ENCODE data around the gene ATP6AP1.

ATP6AP1 gene

DNA sequence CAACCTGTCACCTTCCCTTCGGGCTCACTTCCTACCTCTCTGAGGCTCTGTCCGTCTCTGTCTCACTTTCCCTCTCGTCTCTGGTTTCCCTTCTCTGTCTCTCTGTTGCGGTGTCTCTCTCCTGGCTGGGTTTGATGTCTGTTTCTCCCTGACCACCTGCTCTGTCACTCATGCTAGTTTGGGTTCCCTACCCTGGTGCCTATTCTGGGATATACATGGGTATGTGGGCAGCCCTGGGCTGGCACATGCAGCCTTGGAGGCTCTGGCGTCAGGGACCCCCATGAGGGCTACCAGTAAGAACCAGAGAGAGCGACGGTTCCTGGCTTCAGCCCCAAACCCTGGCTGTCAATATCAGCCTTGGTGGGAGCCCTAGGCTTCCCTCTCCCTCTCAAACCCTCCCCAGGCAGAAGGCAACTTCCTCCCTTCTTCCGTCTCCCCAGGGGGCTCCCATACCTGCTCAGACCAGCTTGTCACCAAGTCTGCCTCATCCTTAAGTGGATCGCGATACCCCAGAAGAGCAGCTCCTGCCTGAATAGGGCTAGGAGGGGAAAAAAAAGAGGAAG, 19.7 kb upstream of the ATP6AP1 start:
- no peak overlapping the region for H3K4me2 ChIP-seq (ENCODE audit: low read depth, low read length, poor library complexity, severe bottlenecking)
- no peaks in the 10 kb centered on the region for H3K79me2 ChIP-seq (ENCODE audit: insufficient read depth, low read length)
- no peak overlapping the region for H3K27ac ChIP-seq (ENCODE audit: low read depth, low read length)
- no peak overlapping the region for H2AFZ ChIP-seq (ENCODE audit: low read depth, low read length, severe bottlenecking)
- no peak overlapping the region for H3K9ac ChIP-seq (ENCODE audit: low read length)
- H3K27me3 ChIP-seq (ENCODE audit: low read length): no peaks in the 10 kb centered on the region
- H3K36me3 ChIP-seq (ENCODE audit: low read length): no peaks in the 10 kb centered on the region
- TF ChIP-seq EZH2phosphoT487 (conservative IDR thresholded peaks at IDR 0.05; ENCODE audit: low read length): no peak
- TF ChIP-seq, protein P1, sequence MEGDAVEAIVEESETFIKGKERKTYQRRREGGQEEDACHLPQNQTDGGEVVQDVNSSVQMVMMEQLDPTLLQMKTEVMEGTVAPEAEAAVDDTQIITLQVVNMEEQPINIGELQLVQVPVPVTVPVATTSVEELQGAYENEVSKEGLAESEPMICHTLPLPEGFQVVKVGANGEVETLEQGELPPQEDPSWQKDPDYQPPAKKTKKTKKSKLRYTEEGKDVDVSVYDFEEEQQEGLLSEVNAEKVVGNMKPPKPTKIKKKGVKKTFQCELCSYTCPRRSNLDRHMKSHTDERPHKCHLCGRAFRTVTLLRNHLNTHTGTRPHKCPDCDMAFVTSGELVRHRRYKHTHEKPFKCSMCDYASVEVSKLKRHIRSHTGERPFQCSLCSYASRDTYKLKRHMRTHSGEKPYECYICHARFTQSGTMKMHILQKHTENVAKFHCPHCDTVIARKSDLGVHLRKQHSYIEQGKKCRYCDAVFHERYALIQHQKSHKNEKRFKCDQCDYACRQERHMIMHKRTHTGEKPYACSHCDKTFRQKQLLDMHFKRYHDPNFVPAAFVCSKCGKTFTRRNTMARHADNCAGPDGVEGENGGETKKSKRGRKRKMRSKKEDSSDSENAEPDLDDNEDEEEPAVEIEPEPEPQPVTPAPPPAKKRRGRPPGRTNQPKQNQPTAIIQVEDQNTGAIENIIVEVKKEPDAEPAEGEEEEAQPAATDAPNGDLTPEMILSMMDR (IDR thresholded peaks at IDR 0.05; ENCODE audit: insufficient read depth, low read length, poor library complexity, severe bottlenecking): no peak
- no peaks in the 10 kb centered on the region for H4K20me1 ChIP-seq (ENCODE audit: low read depth, low read length)
- H3K4me3 ChIP-seq (ENCODE audit: insufficient read depth, low read length, poor library complexity, severe bottlenecking): no peak overlapping the region
- no peaks in the 10 kb centered on the region for H3K9me3 ChIP-seq (ENCODE audit: insufficient read depth, low read length)
- 0 out of 2 replicates have a peak, but pooled peaks cover 6% of the 10 kb centered on the region for H3F3A ChIP-seq (ENCODE audit: insufficient read depth)
- H3K9me2 ChIP-seq (replicated peaks; ENCODE audit: insufficient read depth, low read length): no peaks in the 10 kb centered on the region

DNA sequence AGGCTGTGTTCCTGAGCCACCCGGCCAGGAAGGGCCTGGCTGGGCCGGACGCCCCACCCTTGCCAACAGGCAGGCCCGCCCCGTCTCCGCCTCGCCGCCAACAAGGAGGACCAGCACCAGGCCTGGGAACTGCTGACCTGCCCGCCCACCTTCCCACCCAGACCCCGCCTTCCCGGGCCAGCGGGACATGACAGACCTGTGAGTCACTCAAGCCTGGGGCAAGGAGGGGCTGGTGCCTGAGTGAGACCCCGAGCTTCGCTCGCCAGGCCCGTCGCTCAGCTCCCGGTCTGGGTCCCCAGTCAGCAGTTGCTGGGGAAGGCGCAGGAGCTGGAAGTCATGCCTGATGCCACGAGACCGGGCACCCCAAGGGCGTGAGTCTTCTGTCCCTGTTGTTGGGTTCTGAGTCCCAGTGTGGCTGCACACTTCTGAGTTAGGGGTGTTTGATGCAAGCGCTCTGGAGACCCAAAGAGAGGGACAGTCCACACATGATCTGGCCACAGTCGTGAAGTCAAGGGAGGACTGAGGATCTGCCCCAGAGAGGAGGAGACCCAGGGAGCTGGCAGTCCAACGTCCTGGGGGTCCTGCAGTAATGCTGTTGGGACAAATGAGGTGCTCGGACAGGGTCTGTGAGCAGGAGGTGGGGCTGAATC, 19.1 kb upstream of the ATP6AP1 start, which contains the start of gene DNASE1L1:
Gene DNASE1L1 (minus strand): TSS at position 33 of the 650 bp plus-strand sequence. CDS start 3,686 bp downstream, outside the sequence.
- Histone ChIP-seq H4K20me1 (ENCODE audit: low read depth, low read length) (no peaks in the 10 kb centered on the region), H3K27ac (ENCODE audit: low read depth, low read length) (no peak within 1 kb of the TSS), H3K27me3 (ENCODE audit: low read length) (no peaks in the 10 kb centered on the region), H3K9ac (ENCODE audit: low read length) (no peak within 1 kb of the TSS), H3F3A (ENCODE audit: insufficient read depth) (0 out of 2 replicates have a peak, but pooled peaks cover 5% of the 10 kb centered on the region), H3K9me3 (ENCODE audit: insufficient read depth, low read length) (no peaks in the 10 kb centered on the region), H3K36me3 (ENCODE audit: low read length) (no peaks in the 10 kb centered on the region), H3K79me2 (ENCODE audit: insufficient read depth, low read length) (no peaks in the 10 kb centered on the region), H2AFZ (ENCODE audit: low read depth, low read length, severe bottlenecking) (no peak within 1 kb of the TSS), H3K4me3 (ENCODE audit: insufficient read depth, low read length, poor library complexity, severe bottlenecking) (no peak within 1 kb of the TSS), H3K9me2 (replicated peaks; ENCODE audit: insufficient read depth, low read length) (no peaks in the 10 kb centered on the region), H3K4me2 (ENCODE audit: low read depth, low read length, poor library complexity, severe bottlenecking) (no peak within 1 kb of the TSS)
- no peak for TF ChIP-seq EZH2phosphoT487 (conservative IDR thresholded peaks at IDR 0.05; ENCODE audit: low read length)
- TF ChIP-seq, protein P1 (IDR thresholded peaks at IDR 0.05; ENCODE audit: insufficient read depth, low read length, poor library complexity, severe bottlenecking): no peak

DNA sequence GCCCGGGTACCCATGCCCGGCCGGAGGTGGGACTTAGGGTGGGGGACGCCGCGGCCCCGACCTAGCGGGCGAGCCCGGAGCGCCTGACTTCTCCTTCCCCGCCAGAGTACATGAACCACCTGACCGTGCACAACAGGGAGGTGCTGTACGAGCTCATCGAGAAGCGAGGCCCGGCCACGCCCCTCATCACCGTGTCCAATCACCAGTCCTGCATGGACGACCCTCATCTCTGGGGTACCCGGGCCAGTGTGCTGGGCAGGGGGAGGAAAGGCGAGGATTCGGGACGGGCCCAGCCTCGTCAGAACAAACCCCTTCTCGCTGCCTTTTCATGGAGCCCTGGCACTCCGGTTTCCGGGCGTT, 16.5 kb upstream of the ATP6AP1 start:
- peak overlapping the region; percentile 92 for H3K4me2 ChIP-seq (ENCODE audit: low read depth, low read length, poor library complexity, severe bottlenecking)
- TF ChIP-seq, protein P1 (IDR thresholded peaks at IDR 0.05; ENCODE audit: insufficient read depth, low read length, poor library complexity, severe bottlenecking): no peak
- no peak for TF ChIP-seq EZH2phosphoT487 (conservative IDR thresholded peaks at IDR 0.05; ENCODE audit: low read length)
- peak overlapping the region; percentile 98 for H3K9ac ChIP-seq (ENCODE audit: low read length)
- no peaks in the 10 kb centered on the region for H3K36me3 ChIP-seq (ENCODE audit: low read length)
- H3F3A ChIP-seq (ENCODE audit: insufficient read depth): 0 out of 2 replicates have a peak, but pooled peaks cover 5% of the 10 kb centered on the region
- no peaks in the 10 kb centered on the region for H3K9me2 ChIP-seq (replicated peaks; ENCODE audit: insufficient read depth, low read length)
- no peaks in the 10 kb centered on the region for H4K20me1 ChIP-seq (ENCODE audit: low read depth, low read length)
- peak overlapping the region; percentile 79 for H3K27ac ChIP-seq (ENCODE audit: low read depth, low read length)
- no peaks in the 10 kb centered on the region for H3K79me2 ChIP-seq (ENCODE audit: insufficient read depth, low read length)
- H2AFZ ChIP-seq (ENCODE audit: low read depth, low read length, severe bottlenecking): peak overlapping the region; percentile 66
- peak overlapping the region; percentile 71 for H3K4me3 ChIP-seq (ENCODE audit: insufficient read depth, low read length, poor library complexity, severe bottlenecking)
- H3K9me3 ChIP-seq (ENCODE audit: insufficient read depth, low read length): no peaks in the 10 kb centered on the region
- H3K27me3 ChIP-seq (ENCODE audit: low read length): no peaks in the 10 kb centered on the region
